Lower leg skin (tissue), 3 donors: ENCODE results near the gene RNF14.

Experiments used
- POLR2A ChIP-seq, 2 donors: fragments of 450-650 bp; IDR thresholded peaks; one replicate each; pipeline ENCODE4 v1.6.1; 2016 to 2017; ENCODE audit warnings: antibody characterized with exemption in 2 of 2, mild to moderate bottlenecking in 1 of 2, moderate library complexity in 1 of 2
- TF ChIP-seq, protein P1 (sequence below), 3 donors: fragments of 450-650 bp; IDR thresholded peaks; one replicate each; pipeline ENCODE4 v1.5.1; 2016; ENCODE audit warnings: antibody characterized with exemption in 3 of 3, mild to moderate bottlenecking in 3 of 3, moderate library complexity in 2 of 3

DNA sequence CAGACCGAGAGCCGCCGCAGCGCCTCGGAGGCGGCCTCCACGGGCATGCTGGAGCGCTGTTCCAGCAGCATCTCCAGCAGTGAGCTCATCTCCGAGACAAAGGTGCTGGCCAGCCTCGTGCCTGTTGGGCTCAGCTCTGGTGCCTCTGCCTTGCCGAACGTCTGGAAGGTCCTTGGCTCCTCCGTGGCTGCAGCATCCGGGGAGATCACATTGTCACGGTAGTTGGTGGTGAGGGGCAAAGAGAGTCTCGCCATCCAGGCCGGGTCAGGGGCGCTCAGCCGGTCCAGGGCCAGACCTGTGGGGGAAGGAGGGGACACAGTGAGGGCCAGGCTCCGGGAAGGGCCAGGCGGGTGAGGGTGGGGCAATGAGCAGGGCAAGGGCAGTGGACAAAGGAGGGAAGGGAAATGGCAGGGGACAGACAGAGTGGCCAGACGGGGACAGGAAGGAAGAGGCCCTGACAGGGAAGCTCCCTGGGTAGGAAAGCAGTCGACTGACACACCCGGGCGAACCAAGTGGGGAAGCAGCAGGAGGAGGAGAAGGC lies 23.3 kb upstream of the RNF14 start:
- TF ChIP-seq, protein P1, sequence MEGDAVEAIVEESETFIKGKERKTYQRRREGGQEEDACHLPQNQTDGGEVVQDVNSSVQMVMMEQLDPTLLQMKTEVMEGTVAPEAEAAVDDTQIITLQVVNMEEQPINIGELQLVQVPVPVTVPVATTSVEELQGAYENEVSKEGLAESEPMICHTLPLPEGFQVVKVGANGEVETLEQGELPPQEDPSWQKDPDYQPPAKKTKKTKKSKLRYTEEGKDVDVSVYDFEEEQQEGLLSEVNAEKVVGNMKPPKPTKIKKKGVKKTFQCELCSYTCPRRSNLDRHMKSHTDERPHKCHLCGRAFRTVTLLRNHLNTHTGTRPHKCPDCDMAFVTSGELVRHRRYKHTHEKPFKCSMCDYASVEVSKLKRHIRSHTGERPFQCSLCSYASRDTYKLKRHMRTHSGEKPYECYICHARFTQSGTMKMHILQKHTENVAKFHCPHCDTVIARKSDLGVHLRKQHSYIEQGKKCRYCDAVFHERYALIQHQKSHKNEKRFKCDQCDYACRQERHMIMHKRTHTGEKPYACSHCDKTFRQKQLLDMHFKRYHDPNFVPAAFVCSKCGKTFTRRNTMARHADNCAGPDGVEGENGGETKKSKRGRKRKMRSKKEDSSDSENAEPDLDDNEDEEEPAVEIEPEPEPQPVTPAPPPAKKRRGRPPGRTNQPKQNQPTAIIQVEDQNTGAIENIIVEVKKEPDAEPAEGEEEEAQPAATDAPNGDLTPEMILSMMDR (IDR thresholded peaks at IDR 0.05) = no peak
- TF ChIP-seq POLR2A (IDR thresholded peaks at IDR 0.05) = no peak
